ENCODE measurements around the gene UGT1A10.

Gene UGT1A10

GRCh38 chr2:233663911-233664310 is 27.7 kb downstream of the UGT1A10 start:
- no peak for TF ChIP-seq CTCF (IDR thresholded peaks at IDR 0.05; ENCODE audit: poor library complexity, severe bottlenecking)
- Histone ChIP-seq H3K4me3 (ENCODE audit: severe bottlenecking) (no peak overlapping the region), H3K27ac (ENCODE audit: poor library complexity, severe bottlenecking) (no peak overlapping the region), H3K9me3 (ENCODE audit: severe bottlenecking) (no peaks in the 10 kb centered on the region), H3K4me1 (ENCODE audit: insufficient read depth, poor library complexity, severe bottlenecking) (no peaks in the 10 kb centered on the region), H3K27me3 (ENCODE audit: insufficient read depth, poor library complexity, severe bottlenecking) (no peaks in the 10 kb centered on the region), H3K36me3 (ENCODE audit: low read depth) (no peaks in the 10 kb centered on the region)
- ATAC-seq (ENCODE audit: low read depth) (no peak), DNase-seq (ENCODE audit: low spot score) (no peak)

- Histone ChIP-seq H3K27me3 (ENCODE audit: insufficient read depth, poor library complexity, severe bottlenecking) (no peaks in the 10 kb centered on the region), H3K36me3 (ENCODE audit: low read depth) (no peaks in the 10 kb centered on the region), H3K4me1 (ENCODE audit: insufficient read depth, poor library complexity, severe bottlenecking) (no peaks in the 10 kb centered on the region), H3K4me3 (ENCODE audit: severe bottlenecking) (no peak overlapping the region), H3K9me3 (ENCODE audit: severe bottlenecking) (no peaks in the 10 kb centered on the region), H3K27ac (ENCODE audit: poor library complexity, severe bottlenecking) (no peak overlapping the region)
- no peak for TF ChIP-seq CTCF (IDR thresholded peaks at IDR 0.05; ENCODE audit: poor library complexity, severe bottlenecking)
- no peak for ATAC-seq (ENCODE audit: low read depth)
- DNase-seq (ENCODE audit: low spot score), result no peak
Observed at GRCh38 chr2:233668605-233669260, 32.5 kb downstream of the UGT1A10 start.

- no peaks in the 10 kb centered on the region for H3K4me1 ChIP-seq (ENCODE audit: insufficient read depth, poor library complexity, severe bottlenecking)
- no peak within 1 kb of the TSS for H3K27ac ChIP-seq (ENCODE audit: poor library complexity, severe bottlenecking)
- DNase-seq (ENCODE audit: low spot score) (no peak), ATAC-seq (ENCODE audit: low read depth) (no peak)
- no peak within 1 kb of the TSS for H3K4me3 ChIP-seq (ENCODE audit: severe bottlenecking)
- no peak for TF ChIP-seq CTCF (IDR thresholded peaks at IDR 0.05; ENCODE audit: poor library complexity, severe bottlenecking)
- H3K36me3 ChIP-seq (ENCODE audit: low read depth), result no peaks in the 10 kb centered on the region
- no peaks in the 10 kb centered on the region for H3K9me3 ChIP-seq (ENCODE audit: severe bottlenecking)
- H3K27me3 ChIP-seq (ENCODE audit: insufficient read depth, poor library complexity, severe bottlenecking), result no peaks in the 10 kb centered on the region
Observed at GRCh38 chr2:233671290-233672161, 35.3 kb downstream of the UGT1A10 start, which contains the start of gene UGT1A9. Gene UGT1A9 (plus strand): TSS chr2:233671898. CDS start chr2:233671935, 37 bp downstream.

GRCh38 chr2:233672886-233673285 is 36.6 kb downstream of the UGT1A10 start:
- Histone ChIP-seq H3K27me3 (ENCODE audit: insufficient read depth, poor library complexity, severe bottlenecking) (no peaks in the 10 kb centered on the region), H3K9me3 (ENCODE audit: severe bottlenecking) (no peaks in the 10 kb centered on the region), H3K36me3 (ENCODE audit: low read depth) (no peaks in the 10 kb centered on the region), H3K4me1 (ENCODE audit: insufficient read depth, poor library complexity, severe bottlenecking) (no peaks in the 10 kb centered on the region), H3K27ac (ENCODE audit: poor library complexity, severe bottlenecking) (no peak overlapping the region), H3K4me3 (ENCODE audit: severe bottlenecking) (no peak overlapping the region)
- ATAC-seq (ENCODE audit: low read depth) (no peak), DNase-seq (ENCODE audit: low spot score) (no peak)
- TF ChIP-seq CTCF (IDR thresholded peaks at IDR 0.05; ENCODE audit: poor library complexity, severe bottlenecking), result no peak
